Measurements from ENCODE around the gene CCNL2. TPM values are rescaled to one million over a fixed set of nuclear protein-coding genes. Genes with fewer than 3 reads are reported as not detected.
"Not testable (repeated sequence)": the region's sequence is repeated elsewhere in the genome, so short reads cannot be mapped to it uniquely, and the experiment has no call there.

The CCNL2 gene
- total and polyA plus RNA-seq, 2 experiments from 2014 or later, result 115 to 146 TPM

DNA sequence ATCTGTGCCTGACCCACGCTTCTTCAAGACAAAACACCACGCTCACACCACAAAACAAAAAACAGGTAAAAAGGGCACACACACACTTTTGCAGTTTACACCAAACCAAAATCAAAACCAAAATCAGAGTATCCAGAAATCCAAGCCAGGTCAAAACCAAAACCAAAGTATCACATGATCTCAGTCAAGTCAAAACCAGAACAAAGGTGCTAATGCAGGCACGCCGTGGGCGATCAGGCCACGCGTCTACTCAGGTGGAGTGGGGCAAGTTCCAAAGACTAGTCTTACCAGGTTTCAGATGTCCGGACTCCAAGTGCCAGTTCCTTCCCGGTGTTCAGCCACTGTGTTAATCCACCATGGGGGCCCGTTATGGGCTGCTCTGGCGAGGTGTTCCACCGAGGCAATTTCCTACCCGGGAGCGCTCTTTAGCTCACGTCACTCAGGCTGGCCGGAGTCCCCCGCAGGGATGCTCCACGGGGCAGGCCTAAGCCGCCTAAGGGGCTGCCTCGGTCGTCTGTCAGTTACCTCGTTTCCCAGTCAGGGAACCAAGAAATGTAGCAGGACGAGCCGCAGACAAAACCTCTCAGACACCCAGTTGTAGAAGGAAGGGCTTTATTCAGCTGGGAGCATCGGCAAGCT lies 18.8 kb upstream of the CCNL2 start:
- H3K4me2 ChIP-seq; H2AFZ ChIP-seq; H3F3A ChIP-seq (replicated peaks; ENCODE audit: low read depth); H3K4me3 ChIP-seq; ATAC-seq; H3K9me3 Mint-ChIP-seq; DNase-seq (ENCODE audit: low spot score); H3K27ac ChIP-seq (ENCODE audit: low read depth); H3K79me2 ChIP-seq (replicated peaks; ENCODE audit: insufficient read depth); H3K36me3 Mint-ChIP-seq (ENCODE audit: low read depth); H3K27ac Mint-ChIP-seq; H4K20me1 ChIP-seq (replicated peaks; ENCODE audit: insufficient read depth); H3K27me3 ChIP-seq (ENCODE audit: insufficient read depth); H3K9me2 ChIP-seq (ENCODE audit: insufficient read depth); H3K36me3 ChIP-seq (ENCODE audit: insufficient read depth); H3K4me3 Mint-ChIP-seq: not testable (repeated sequence)
- peaks cover 13% of the 10 kb centered on the region for H3K27me3 Mint-ChIP-seq (ENCODE audit: insufficient read depth, low read depth, poor library complexity)
- peaks cover 21% of the 10 kb centered on the region for H3K4me1 Mint-ChIP-seq
- peaks cover 21% of the 10 kb centered on the region for H3K4me1 ChIP-seq (ENCODE audit: insufficient read depth)

DNA sequence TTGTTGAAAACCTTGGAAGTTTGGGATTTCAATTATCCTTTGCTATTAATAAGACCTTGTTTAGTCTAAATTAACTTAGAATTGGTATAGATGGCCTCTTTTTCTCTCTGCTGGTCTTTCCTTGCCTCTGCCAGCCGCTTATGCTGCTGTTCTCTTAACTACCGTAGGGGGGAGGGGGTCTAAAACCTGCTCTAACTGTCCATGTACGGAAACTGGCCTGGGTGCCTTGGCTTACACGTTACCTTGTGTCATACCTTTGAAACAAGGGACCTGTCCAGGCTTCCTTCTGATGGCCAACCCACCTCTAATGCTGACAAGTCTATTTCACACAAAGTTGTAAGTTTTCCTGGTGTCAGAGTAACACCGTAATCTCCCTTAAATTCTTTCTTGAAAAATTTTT lies 18.3 kb upstream of the CCNL2 start:
- not testable (repeated sequence) for H3K27ac Mint-ChIP-seq; ATAC-seq; H3K4me3 ChIP-seq; H3K27me3 Mint-ChIP-seq (ENCODE audit: insufficient read depth, low read depth, poor library complexity); H3K27ac ChIP-seq (ENCODE audit: low read depth); H4K20me1 ChIP-seq (replicated peaks; ENCODE audit: insufficient read depth); H3K9me2 ChIP-seq (ENCODE audit: insufficient read depth); H2AFZ ChIP-seq; H3K9me3 Mint-ChIP-seq; H3K36me3 ChIP-seq (ENCODE audit: insufficient read depth); H3F3A ChIP-seq (replicated peaks; ENCODE audit: low read depth); H3K36me3 Mint-ChIP-seq (ENCODE audit: low read depth); H3K4me2 ChIP-seq; H3K4me3 Mint-ChIP-seq; H3K79me2 ChIP-seq (replicated peaks; ENCODE audit: insufficient read depth); DNase-seq (ENCODE audit: low spot score); H3K27me3 ChIP-seq (ENCODE audit: insufficient read depth)
- peaks cover 17% of the 10 kb centered on the region for H3K4me1 ChIP-seq (ENCODE audit: insufficient read depth)
- H3K4me1 Mint-ChIP-seq, result peaks cover 16% of the 10 kb centered on the region

DNA sequence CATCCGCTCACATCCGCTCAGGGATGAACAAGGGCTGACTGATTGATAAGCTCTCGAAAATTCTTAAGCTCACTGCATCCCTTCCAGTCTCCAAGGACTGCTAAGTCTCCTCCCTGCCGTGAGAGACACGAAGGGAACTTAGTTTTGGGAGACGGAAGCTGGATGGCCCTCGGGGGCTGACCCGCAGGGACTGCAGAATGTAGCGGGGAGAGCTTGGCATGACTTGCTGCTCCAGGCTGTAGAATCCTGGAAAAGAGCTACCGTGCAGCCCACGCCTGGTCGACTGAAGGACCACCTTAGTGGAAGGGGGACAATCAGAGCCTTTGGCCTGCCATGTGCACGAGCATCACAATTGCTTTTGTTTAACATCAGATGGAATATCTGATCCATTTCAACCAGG lies 16.6 kb upstream of the CCNL2 start:
- no peaks in the 10 kb centered on the region for H3K36me3 ChIP-seq (ENCODE audit: insufficient read depth)
- TF ChIP-seq EZH2phosphoT487 (IDR thresholded peaks at IDR 0.05; ENCODE audit: unreplicated experiment) (no peak), CREB1 (CRISPR knock-in tag; IDR thresholded peaks at IDR 0.05; ENCODE audit: low read depth) (no peak), POLR2AphosphoS5 (IDR thresholded peaks at IDR 0.05; ENCODE audit: low read depth) (no peak), ZNF331 (CRISPR knock-in tag; IDR thresholded peaks at IDR 0.05; ENCODE audit: low read depth) (no peak), EZH2 (IDR thresholded peaks at IDR 0.05; ENCODE audit: low read depth, unreplicated experiment) (no peak)
- TF ChIP-seq, protein P1, sequence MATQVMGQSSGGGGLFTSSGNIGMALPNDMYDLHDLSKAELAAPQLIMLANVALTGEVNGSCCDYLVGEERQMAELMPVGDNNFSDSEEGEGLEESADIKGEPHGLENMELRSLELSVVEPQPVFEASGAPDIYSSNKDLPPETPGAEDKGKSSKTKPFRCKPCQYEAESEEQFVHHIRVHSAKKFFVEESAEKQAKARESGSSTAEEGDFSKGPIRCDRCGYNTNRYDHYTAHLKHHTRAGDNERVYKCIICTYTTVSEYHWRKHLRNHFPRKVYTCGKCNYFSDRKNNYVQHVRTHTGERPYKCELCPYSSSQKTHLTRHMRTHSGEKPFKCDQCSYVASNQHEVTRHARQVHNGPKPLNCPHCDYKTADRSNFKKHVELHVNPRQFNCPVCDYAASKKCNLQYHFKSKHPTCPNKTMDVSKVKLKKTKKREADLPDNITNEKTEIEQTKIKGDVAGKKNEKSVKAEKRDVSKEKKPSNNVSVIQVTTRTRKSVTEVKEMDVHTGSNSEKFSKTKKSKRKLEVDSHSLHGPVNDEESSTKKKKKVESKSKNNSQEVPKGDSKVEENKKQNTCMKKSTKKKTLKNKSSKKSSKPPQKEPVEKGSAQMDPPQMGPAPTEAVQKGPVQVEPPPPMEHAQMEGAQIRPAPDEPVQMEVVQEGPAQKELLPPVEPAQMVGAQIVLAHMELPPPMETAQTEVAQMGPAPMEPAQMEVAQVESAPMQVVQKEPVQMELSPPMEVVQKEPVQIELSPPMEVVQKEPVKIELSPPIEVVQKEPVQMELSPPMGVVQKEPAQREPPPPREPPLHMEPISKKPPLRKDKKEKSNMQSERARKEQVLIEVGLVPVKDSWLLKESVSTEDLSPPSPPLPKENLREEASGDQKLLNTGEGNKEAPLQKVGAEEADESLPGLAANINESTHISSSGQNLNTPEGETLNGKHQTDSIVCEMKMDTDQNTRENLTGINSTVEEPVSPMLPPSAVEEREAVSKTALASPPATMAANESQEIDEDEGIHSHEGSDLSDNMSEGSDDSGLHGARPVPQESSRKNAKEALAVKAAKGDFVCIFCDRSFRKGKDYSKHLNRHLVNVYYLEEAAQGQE (IDR thresholded peaks at IDR 0.05; ENCODE audit: unreplicated experiment), result no peak
- TF ChIP-seq, protein P2, sequence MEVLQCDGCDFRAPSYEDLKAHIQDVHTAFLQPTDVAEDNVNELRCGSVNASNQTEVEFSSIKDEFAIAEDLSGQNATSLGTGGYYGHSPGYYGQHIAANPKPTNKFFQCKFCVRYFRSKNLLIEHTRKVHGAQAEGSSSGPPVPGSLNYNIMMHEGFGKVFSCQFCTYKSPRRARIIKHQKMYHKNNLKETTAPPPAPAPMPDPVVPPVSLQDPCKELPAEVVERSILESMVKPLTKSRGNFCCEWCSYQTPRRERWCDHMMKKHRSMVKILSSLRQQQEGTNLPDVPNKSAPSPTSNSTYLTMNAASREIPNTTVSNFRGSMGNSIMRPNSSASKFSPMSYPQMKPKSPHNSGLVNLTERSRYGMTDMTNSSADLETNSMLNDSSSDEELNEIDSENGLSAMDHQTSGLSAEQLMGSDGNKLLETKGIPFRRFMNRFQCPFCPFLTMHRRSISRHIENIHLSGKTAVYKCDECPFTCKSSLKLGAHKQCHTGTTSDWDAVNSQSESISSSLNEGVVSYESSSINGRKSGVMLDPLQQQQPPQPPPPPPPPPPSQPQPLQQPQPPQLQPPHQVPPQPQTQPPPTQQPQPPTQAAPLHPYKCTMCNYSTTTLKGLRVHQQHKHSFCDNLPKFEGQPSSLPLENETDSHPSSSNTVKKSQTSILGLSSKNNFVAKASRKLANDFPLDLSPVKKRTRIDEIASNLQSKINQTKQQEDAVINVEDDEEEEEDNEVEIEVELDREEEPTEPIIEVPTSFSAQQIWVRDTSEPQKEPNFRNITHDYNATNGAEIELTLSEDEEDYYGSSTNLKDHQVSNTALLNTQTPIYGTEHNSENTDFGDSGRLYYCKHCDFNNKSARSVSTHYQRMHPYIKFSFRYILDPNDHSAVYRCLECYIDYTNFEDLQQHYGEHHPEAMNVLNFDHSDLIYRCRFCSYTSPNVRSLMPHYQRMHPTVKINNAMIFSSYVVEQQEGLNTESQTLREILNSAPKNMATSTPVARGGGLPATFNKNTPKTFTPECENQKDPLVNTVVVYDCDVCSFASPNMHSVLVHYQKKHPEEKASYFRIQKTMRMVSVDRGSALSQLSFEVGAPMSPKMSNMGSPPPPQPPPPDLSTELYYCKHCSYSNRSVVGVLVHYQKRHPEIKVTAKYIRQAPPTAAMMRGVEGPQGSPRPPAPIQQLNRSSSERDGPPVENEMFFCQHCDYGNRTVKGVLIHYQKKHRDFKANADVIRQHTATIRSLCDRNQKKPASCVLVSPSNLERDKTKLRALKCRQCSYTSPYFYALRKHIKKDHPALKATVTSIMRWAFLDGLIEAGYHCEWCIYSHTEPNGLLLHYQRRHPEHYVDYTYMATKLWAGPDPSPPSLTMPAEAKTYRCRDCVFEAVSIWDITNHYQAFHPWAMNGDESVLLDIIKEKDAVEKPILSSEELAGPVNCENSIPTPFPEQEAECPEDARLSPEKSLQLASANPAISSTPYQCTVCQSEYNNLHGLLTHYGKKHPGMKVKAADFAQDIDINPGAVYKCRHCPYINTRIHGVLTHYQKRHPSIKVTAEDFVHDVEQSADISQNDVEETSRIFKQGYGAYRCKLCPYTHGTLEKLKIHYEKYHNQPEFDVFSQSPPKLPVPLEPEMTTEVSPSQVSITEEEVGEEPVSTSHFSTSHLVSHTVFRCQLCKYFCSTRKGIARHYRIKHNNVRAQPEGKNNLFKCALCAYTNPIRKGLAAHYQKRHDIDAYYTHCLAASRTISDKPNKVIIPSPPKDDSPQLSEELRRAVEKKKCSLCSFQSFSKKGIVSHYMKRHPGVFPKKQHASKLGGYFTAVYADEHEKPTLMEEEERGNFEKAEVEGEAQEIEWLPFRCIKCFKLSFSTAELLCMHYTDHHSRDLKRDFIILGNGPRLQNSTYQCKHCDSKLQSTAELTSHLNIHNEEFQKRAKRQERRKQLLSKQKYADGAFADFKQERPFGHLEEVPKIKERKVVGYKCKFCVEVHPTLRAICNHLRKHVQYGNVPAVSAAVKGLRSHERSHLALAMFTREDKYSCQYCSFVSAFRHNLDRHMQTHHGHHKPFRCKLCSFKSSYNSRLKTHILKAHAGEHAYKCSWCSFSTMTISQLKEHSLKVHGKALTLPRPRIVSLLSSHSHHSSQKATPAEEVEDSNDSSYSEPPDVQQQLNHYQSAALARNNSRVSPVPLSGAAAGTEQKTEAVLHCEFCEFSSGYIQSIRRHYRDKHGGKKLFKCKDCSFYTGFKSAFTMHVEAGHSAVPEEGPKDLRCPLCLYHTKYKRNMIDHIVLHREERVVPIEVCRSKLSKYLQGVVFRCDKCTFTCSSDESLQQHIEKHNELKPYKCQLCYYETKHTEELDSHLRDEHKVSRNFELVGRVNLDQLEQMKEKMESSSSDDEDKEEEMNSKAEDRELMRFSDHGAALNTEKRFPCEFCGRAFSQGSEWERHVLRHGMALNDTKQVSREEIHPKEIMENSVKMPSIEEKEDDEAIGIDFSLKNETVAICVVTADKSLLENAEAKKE (CRISPR knock-in tag; IDR thresholded peaks at IDR 0.05), result no peak

More for the DNA sequence above, 16.6 kb upstream of the CCNL2 start:
- peaks cover 4% of the 10 kb centered on the region; the same call in 1 of the 2 replicates for H3F3A ChIP-seq (replicated peaks; ENCODE audit: low read depth)
- H3K4me2 ChIP-seq, result no peak overlapping the region
- peaks cover 14% of the 10 kb centered on the region for H3K9me3 Mint-ChIP-seq
- no peak overlapping the region for H3K27ac Mint-ChIP-seq
- H3K9me2 ChIP-seq (ENCODE audit: insufficient read depth), result no peaks in the 10 kb centered on the region
- 0 out of 2 replicates have a peak, but pooled peaks cover 2% of the 10 kb centered on the region for H3K27me3 ChIP-seq (ENCODE audit: insufficient read depth)
- no peak overlapping the region for H2AFZ ChIP-seq
- no peaks in the 10 kb centered on the region for H3K79me2 ChIP-seq (replicated peaks; ENCODE audit: insufficient read depth)
- H4K20me1 ChIP-seq (replicated peaks; ENCODE audit: insufficient read depth), result no peaks in the 10 kb centered on the region
- no peak overlapping the region for H3K4me3 Mint-ChIP-seq
- ATAC-seq, result no peak
- DNase-seq (ENCODE audit: low spot score), result no peak
- peak overlapping the region; percentile 63; the same call in 1 of the 2 replicates for H3K27ac ChIP-seq (ENCODE audit: low read depth)
- no peak overlapping the region for H3K4me3 ChIP-seq
- H3K27me3 Mint-ChIP-seq (ENCODE audit: insufficient read depth, low read depth, poor library complexity), result peaks cover 11% of the 10 kb centered on the region
- H3K4me1 Mint-ChIP-seq, result peaks cover 20% of the 10 kb centered on the region
- H3K36me3 Mint-ChIP-seq (ENCODE audit: low read depth), result peaks cover 14% of the 10 kb centered on the region
- peaks cover 12% of the 10 kb centered on the region for H3K4me1 ChIP-seq (ENCODE audit: insufficient read depth)
